GM18858 (cell line): ENCODE measurements around the gene AFF3.
"Not testable (repeated sequence)": the region's sequence is repeated elsewhere in the genome, so short reads cannot be mapped to it uniquely, and the experiment has no call there.

Experiments
- ATAC-seq: cut with Tn5 transposase; IDR thresholded peaks from one replicate; pipeline ENCODE4 v1.9.1; 2021; ENCODE audit not compliant: unreplicated experiment

Gene AFF3

GRCh38 chr2:99935662-99936061 is 206.7 kb downstream of the AFF3 start:
- no peak for ATAC-seq

- no peak for ATAC-seq
These were observed 208.3 kb downstream of the AFF3 start for GRCh38 chr2:99933894-99934650.

- not testable (repeated sequence) for ATAC-seq
These were observed 208.9 kb downstream of the AFF3 start for GRCh38 chr2:99933491-99933890.

GRCh38 chr2:99928470-99929053 is 213.8 kb downstream of the AFF3 start:
- ATAC-seq, result no peak

GRCh38 chr2:99927690-99928207 is 214.6 kb downstream of the AFF3 start:
- not testable (repeated sequence) for ATAC-seq

GRCh38 chr2:99926986-99927385 is 215.4 kb downstream of the AFF3 start:
- ATAC-seq, result no peak

GRCh38 chr2:99925960-99926359 is 216.4 kb downstream of the AFF3 start:
- no peak for ATAC-seq

GRCh38 chr2:99922664-99923063 is 219.7 kb downstream of the AFF3 start:
- ATAC-seq, result no peak

- ATAC-seq, result no peak
These were observed 220.5 kb downstream of the AFF3 start for GRCh38 chr2:99921903-99922302.

- no peak for ATAC-seq
These were observed 224.0 kb downstream of the AFF3 start for GRCh38 chr2:99918389-99918788.

- ATAC-seq, result no peak
These were observed 227.2 kb downstream of the AFF3 start for GRCh38 chr2:99915108-99915675.

GRCh38 chr2:99911736-99912135 is 230.7 kb downstream of the AFF3 start:
- no peak for ATAC-seq

- ATAC-seq, result no peak
These were observed 231.5 kb downstream of the AFF3 start for GRCh38 chr2:99910902-99911301.

- ATAC-seq, result no peak
These were observed 236.8 kb downstream of the AFF3 start for GRCh38 chr2:99905636-99906035.

- no peak for ATAC-seq
These were observed 237.4 kb downstream of the AFF3 start for GRCh38 chr2:99905025-99905424.

GRCh38 chr2:99903981-99904380 is 238.4 kb downstream of the AFF3 start:
- no peak for ATAC-seq

- no peak for ATAC-seq
These were observed 241.8 kb downstream of the AFF3 start for GRCh38 chr2:99900556-99900955.

GRCh38 chr2:99899882-99900281 is 242.5 kb downstream of the AFF3 start:
- ATAC-seq, result no peak

- no peak for ATAC-seq
These were observed 243.1 kb downstream of the AFF3 start for GRCh38 chr2:99899058-99899855.

- no peak for ATAC-seq
These were observed 243.9 kb downstream of the AFF3 start for GRCh38 chr2:99898336-99899048.

GRCh38 chr2:99891428-99891780 is 251.0 kb downstream of the AFF3 start:
- no peak for ATAC-seq
